GM18867 (cell line): ENCODE data around the gene COA1.
"Not testable (repeated sequence)": the region's sequence is repeated elsewhere in the genome, so short reads cannot be mapped to it uniquely, and the experiment has no call there.

Experiments used
- ATAC-seq: cut with Tn5 transposase; IDR thresholded peaks from one replicate; pipeline ENCODE4 v1.9.1; 2021; ENCODE audit warnings: mild to moderate bottlenecking, moderate library complexity; ENCODE audit not compliant: unreplicated experiment

The COA1 gene

GRCh38 chr7:43758822-43759683, 29.7 kb upstream of the COA1 start:
- peak; percentile 60 for ATAC-seq

- ATAC-seq = peak; percentile 81
These were observed 28.9 kb upstream of the COA1 start, which contains the start of gene BLVRA for GRCh38 chr7:43758029-43758821. BLVRA (plus strand) TSS chr7:43758680; CDS start chr7:43771159, 12,479 bp downstream.

DNA sequence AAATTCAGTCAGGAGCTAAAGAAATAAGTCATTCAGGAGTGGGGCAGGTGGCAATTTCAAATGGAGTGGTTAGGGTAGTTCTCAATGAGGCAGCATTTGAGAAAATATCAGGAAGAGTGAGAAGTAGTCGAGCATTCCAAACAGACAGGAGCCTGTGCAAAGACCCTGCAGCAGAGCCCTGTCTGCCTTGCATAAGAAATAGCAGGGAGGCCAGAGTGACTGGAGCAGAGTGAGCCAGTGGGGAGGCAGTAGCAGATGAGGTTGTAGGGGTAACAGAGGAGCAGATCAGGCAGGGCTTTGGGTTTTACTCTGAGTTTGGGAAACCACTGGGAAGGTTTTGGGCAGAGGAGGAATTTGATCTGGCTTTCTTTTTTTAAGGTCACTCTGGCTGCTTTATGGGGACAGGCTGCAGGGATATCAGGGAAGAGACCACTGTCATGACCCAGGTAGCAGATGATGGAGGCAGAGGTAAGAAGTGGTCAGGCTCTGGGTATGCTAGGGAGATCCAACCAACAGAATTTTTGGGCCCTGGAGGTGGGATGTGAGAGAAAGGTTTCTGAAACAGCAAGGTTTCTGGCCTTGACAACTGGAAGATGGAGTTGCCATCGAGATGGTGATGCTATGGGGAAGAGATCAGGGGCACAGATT, 27.9 kb upstream of the COA1 start:
- no peak for ATAC-seq

- ATAC-seq = no peak
These were observed 27.2 kb upstream of the COA1 start for GRCh38 chr7:43756368-43757072.

DNA sequence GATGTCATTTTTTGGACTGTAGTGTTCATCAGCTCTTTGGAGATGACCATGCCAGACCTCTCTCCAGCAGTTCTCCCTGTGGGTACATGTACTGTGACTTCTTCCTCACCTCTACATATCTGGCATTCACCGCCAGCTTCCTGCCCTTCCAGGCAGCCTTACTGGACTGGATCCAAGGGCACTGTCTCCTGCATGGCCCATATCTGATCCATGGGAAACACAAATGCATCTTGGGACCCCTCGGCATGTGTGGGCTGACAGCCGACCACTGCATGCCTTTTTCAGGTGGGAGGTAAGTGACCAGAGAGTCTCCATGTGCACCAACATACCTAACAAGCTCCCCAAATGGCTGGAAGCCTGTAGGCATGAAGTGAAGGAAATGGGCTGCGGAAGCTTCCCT, 25.3 kb upstream of the COA1 start:
- no peak for ATAC-seq

GRCh38 chr7:43753843-43754242, 24.5 kb upstream of the COA1 start:
- no peak for ATAC-seq

- ATAC-seq = no peak
These were observed 24.0 kb upstream of the COA1 start for GRCh38 chr7:43753271-43753810.

GRCh38 chr7:43752411-43752810, 23.1 kb upstream of the COA1 start:
- ATAC-seq = no peak

- peak; percentile 31 for ATAC-seq
These were observed 20.9 kb upstream of the COA1 start for GRCh38 chr7:43750016-43750887.

DNA sequence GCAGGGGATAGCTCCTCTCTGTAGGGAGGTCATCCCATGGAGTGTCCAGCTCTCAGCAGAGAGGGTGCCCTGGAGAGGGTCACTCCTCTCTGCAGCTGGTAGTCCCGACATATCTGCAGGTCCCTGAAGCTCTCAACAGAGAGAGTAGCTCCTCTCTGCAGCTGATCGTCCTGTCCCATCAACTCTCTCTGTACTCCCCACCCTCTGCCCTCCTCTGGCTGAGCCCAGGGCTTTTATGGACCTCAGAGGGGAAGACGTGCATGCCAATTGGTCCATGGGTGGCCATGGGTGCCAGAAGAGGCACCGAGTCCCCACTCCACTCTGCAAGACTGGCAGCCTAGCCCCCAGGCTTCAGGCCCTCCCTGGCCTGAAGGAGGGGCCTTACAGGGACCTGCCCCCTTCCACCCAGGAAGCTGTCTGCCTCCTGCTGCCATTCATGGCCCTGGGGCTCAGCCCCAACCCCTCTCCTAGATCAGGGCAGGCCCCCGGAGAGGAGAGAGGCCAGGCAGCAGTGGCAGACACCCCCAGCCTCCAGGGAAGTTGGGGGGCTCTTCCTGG, 20.1 kb upstream of the COA1 start:
- no peak for ATAC-seq

GRCh38 chr7:43747328-43748105, 18.2 kb upstream of the COA1 start:
- ATAC-seq = no peak

DNA sequence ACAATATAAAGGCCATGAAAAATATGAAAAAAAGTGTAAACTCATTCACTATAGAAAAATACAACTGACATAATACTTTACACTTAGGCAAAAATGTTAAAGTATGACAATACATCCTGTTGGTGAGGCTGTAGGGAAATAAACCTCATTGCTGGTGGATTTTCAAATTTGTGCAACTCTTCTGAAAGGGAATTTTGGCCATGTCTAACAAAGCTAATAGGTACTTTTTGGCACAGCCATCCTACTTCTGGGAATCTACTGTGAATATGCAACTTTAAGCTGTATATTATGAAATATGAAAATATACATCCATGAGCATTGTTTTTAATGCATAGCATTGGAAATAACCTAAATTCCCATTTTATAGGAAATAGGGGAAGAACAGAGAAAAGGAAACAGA, 13.4 kb upstream of the COA1 start:
- ATAC-seq = no peak

GRCh38 chr7:43737467-43738127, 8.3 kb upstream of the COA1 start:
- no peak for ATAC-seq

GRCh38 chr7:43735802-43736603, 6.7 kb upstream of the COA1 start:
- ATAC-seq = peak; percentile 69

GRCh38 chr7:43735403-43735801, 6.1 kb upstream of the COA1 start:
- ATAC-seq = peak; percentile 29

- ATAC-seq = not testable (repeated sequence)
These were observed 5.4 kb upstream of the COA1 start for GRCh38 chr7:43734575-43735332.
